Gastroesophageal sphincter (tissue), 4 donors: Measurements from ENCODE around the gene CUX1. TPM values are rescaled to one million over a fixed set of nuclear protein-coding genes. Genes with fewer than 3 reads are reported as not detected.

Experiments used
- ATAC-seq: fragments of 150-250 bp; one replicate; pipeline ENCODE4 v1.9.1; 2016; ENCODE audit warnings: mild to moderate bottlenecking, moderate library complexity
- H3K27ac ChIP-seq, 4 donors: fragments of 200-600 bp; sonication (generic) in 3 of 4; 1 replicate in 3 of 4; 2 replicates in 1 of 4; pipeline ENCODE4 v1.5.1; 2016 to 2019
- H3K27me3 ChIP-seq: fragments of 200-600 bp; sonication (generic); one replicate; pipeline ENCODE4 v1.5.1; 2019
- H3K36me3 ChIP-seq, 2 donors: fragments of 200-600 bp; sonication (generic); one replicate each; pipeline ENCODE4 v1.5.1; 2019; ENCODE audit warnings: control low read depth in 1 of 2
- H3K4me1 ChIP-seq, 3 donors: fragments of 200-600 bp; sonication (generic); 1 replicate in 2 of 3; 2 replicates in 1 of 3; pipeline ENCODE4 v1.5.1; 2016 to 2019; ENCODE audit warnings: control low read depth in 2 of 3
- H3K4me3 ChIP-seq, 2 donors: fragments of 200-600 bp; sonication (generic); one replicate each; pipeline ENCODE4 v1.5.1; 2019; ENCODE audit warnings: mild to moderate bottlenecking in 1 of 2, moderate library complexity in 1 of 2
- H3K9me3 ChIP-seq, 3 donors: fragments of 200-600 bp; sonication (generic); one replicate each; pipeline ENCODE4 v1.5.1; 2017 to 2019; ENCODE audit warnings: control low read depth in 2 of 3
- CTCF ChIP-seq, 4 experiments: fragments of 200-600 bp in 2 of 4; fragments of 450-650 bp in 2 of 4; sonication (generic) in 1 of 4; IDR thresholded peaks; one replicate each; pipeline ENCODE4 v1.5.1; 2017 to 2019; ENCODE audit warnings: antibody characterized with exemption in 4 of 4, mild to moderate bottlenecking in 2 of 4, moderate library complexity in 2 of 4
- EP300 ChIP-seq: sonication (generic); formaldehyde crosslinking; IDR thresholded peaks from one replicate; pipeline ENCODE4 v1.6.1; 2017; ENCODE audit warnings: antibody characterized with exemption, mild to moderate bottlenecking
- POLR2A ChIP-seq, 2 donors: fragments of 450-650 bp; IDR thresholded peaks; one replicate each; pipeline ENCODE4 v1.6.1; 2017; ENCODE audit warnings: antibody characterized with exemption in 2 of 2, mild to moderate bottlenecking in 2 of 2, moderate library complexity in 1 of 2
- POLR2AphosphoS5 ChIP-seq: sonication (generic); formaldehyde crosslinking; IDR thresholded peaks from one replicate; pipeline ENCODE4 v1.6.1; 2017; ENCODE audit warnings: antibody characterized with exemption
- WGBS, 2 donors: methylation state at CpG; one replicate each; pipeline ENCODE4 v1.1.5; 2018; ENCODE audit warnings: low coverage in 1 of 2; 5-methylcytosine and 5-hydroxymethylcytosine counted together
- total RNA-seq, 4 donors: library from RNA; depleted of rRNA; stranded (reverse); fragments of >200 nt; gene quantifications; one replicate each; pipeline ENCODE4 v1.1.0, GENCODE V29; 2016

CUX1 gene
- total RNA-seq, 4 donors from 2014 or later: 84.4 to 134 (median 110) TPM

GRCh38 chr7:102184303-102184702 is 366.9 kb downstream of the CUX1 start:
- H3K36me3 ChIP-seq: peaks cover 0 to 86% of the 10 kb centered on the region in 2 donors
- ATAC-seq: no peak
- H3K9me3 ChIP-seq: no peaks in the 10 kb centered on the region
- WGBS, 2 donors: 94 to 96% methylated on average over 4 of the region's 4 CpGs
- H3K27ac ChIP-seq: no peak overlapping the region
- no peaks in the 10 kb centered on the region for H3K4me1 ChIP-seq
- no peaks in the 10 kb centered on the region for H3K27me3 ChIP-seq
- TF ChIP-seq POLR2AphosphoS5 (no peak), POLR2A (IDR thresholded peaks at IDR 0.05) (no peak), CTCF (IDR thresholded peaks at IDR 0.05) (no peak), EP300 (no peak)
- H3K4me3 ChIP-seq: no peak overlapping the region

DNA sequence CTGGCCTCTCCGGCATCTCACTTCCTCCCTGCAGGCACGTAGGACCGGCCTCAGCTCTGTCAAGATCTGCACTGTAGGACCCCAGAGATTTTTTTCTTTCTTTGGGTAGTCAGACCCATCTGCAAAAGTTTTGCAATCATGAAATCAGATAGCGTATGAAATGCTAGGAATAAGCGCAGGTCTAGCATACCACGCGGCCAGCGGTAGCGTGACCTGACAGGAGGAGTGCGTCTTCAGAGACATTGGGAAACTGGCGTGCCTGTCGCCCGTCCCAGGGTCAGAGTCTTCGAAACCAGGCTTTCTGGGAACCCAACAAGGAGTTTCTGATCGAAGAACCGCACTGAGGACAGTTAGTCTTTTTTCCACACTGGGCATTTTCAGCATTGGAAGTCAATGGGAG is 368.4 kb downstream of the CUX1 start:
- ATAC-seq: no peak
- Histone ChIP-seq H3K9me3 (no peaks in the 10 kb centered on the region), H3K4me1 (no peaks in the 10 kb centered on the region), H3K36me3 (peaks cover 0 to 86% of the 10 kb centered on the region in 2 donors), H3K27ac (no peak overlapping the region), H3K4me3 (no peak overlapping the region), H3K27me3 (no peaks in the 10 kb centered on the region)
- TF ChIP-seq CTCF (IDR thresholded peaks at IDR 0.05): no peak
- 92 to 93% methylated on average over 13 of the region's 16 CpGs for WGBS, 2 donors

- TF ChIP-seq POLR2A (IDR thresholded peaks at IDR 0.05) (no peak), EP300 (no peak), CTCF (IDR thresholded peaks at IDR 0.05) (no peak), POLR2AphosphoS5 (no peak)
- Histone ChIP-seq H3K36me3 (peaks cover 0 to 86% of the 10 kb centered on the region in 2 donors), H3K27ac (no peak overlapping the region), H3K27me3 (no peaks in the 10 kb centered on the region), H3K4me1 (no peaks in the 10 kb centered on the region), H3K9me3 (no peaks in the 10 kb centered on the region), H3K4me3 (no peak overlapping the region)
- ATAC-seq: no peak
- 96 to 97% methylated on average over 5 of the region's 6 CpGs for WGBS, 2 donors
These were observed 368.9 kb downstream of the CUX1 start for GRCh38 chr7:102186306-102186705.

DNA sequence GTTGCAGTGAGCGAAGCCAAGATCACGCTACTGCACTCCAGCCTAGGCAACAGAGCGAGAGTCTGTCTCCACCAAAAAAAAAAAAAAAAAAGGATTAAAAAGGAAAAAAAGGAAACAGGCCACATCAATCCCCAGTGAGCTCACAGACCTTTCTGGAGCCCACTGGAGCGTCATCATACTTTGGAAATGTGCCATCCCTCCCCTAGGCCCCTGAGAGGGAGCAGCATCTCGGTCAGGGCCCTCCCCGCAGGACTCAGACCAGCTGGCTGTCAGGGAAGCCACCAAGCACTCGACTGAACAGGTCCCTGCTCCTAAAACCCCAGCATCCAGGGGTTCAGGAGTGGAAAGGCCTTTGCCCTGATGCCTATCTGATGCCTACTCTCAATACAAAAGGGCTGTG is 371.3 kb downstream of the CUX1 start:
- Histone ChIP-seq H3K9me3 (no peaks in the 10 kb centered on the region), H3K36me3 (peaks cover 0 to 87% of the 10 kb centered on the region in 2 donors), H3K4me1 (no peaks in the 10 kb centered on the region), H3K4me3 (no peak overlapping the region), H3K27ac (no peak overlapping the region), H3K27me3 (no peaks in the 10 kb centered on the region)
- TF ChIP-seq POLR2A (IDR thresholded peaks at IDR 0.05): no peak
- WGBS, 2 donors: 69% methylated on average over 4 of the region's 7 CpGs; no CpG with 5 or more reads in 1 of the 2 donors
- ATAC-seq: no peak

DNA sequence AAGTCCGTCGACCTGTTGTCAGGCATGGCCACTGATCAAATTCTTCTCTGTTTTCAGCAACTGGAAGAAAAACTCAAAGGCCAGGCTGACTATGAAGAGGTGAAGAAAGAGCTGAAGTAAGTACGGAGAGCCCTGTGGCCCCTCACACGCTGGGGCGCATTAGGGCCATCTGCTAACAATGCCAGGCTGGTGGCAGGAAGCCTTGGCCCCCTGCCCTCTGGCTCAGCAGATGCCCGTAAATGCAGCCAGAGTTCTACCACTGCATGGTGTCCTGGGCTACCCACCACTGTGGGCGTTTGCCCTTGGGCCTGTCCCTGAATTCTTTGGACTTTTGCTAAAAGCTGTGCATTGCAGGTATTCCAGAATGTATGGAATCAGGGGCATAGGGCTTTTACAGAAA is 372.3 kb downstream of the CUX1 start:
- H3K27ac ChIP-seq: no peak overlapping the region
- TF ChIP-seq POLR2AphosphoS5: no peak
- no peak for TF ChIP-seq POLR2A (IDR thresholded peaks at IDR 0.05)
- TF ChIP-seq CTCF (IDR thresholded peaks at IDR 0.05): no peak
- TF ChIP-seq EP300: no peak
- WGBS, 2 donors: 100% methylated on average over 2 of the region's 7 CpGs; no CpG with 5 or more reads in 1 of the 2 donors
- H3K4me3 ChIP-seq: no peak overlapping the region
- H3K9me3 ChIP-seq: no peaks in the 10 kb centered on the region
- H3K4me1 ChIP-seq: no peaks in the 10 kb centered on the region
- no peaks in the 10 kb centered on the region for H3K27me3 ChIP-seq
- ATAC-seq: no peak
- H3K36me3 ChIP-seq: peaks cover 0 to 88% of the 10 kb centered on the region in 2 donors
